ENCODE measurements around the gene CTDSPL2.

DNA sequence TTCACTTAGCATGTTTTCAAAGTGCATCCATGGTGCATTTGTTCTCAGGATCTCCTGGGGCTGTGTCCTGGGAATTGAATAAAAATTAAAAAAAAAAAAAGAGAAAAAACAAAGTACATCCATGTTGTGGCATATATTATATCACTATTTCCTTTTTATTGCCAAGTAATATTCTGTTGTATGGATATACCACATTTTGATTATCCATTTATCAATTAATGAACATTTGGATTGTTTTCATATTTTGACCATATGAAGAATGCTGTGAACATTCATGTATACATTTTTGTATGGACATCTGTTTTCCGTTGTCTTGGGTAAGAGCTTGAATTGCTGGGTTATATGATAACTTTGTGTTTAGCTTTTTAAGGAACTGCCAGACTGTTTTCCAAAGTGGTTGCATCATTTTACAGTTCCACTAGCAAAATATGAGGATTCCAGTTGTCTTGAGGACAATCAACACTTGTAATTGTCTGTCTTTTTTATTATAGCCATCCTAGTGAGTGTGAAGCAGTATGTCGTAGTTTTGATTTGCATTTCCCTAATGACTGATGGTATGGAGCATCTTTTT is 44.5 kb downstream of the CTDSPL2 start:
- TF ChIP-seq CTCF (IDR thresholded peaks at IDR 0.05) = no peak
- TF ChIP-seq POLR2A (IDR thresholded peaks at IDR 0.05) = no peak

Measured in Peyer's patch (tissue), 4 donors.